GM23338 (cell line): ENCODE results near the gene DTX1. TPM values are rescaled to one million over a fixed set of nuclear protein-coding genes. Genes with fewer than 3 reads are reported as not detected.

ENCODE experiments used
- ATAC-seq: fragments of 200-7000 bp; cut with Tn5 transposase; 3 replicates; pipeline ENCODE4 v1.9.1; 2020
- DNase-seq: peaks from one replicate; pipeline ENCODE4 v3.0.0-alpha.2; 2015; ENCODE audit warnings: low spot score
- H2AFZ ChIP-seq: fragments of 200-600 bp; sonication (generic); 2 replicates; pipeline ENCODE4 v1.8.0; 2016; ENCODE audit warnings: antibody characterized with exemption, mild to moderate bottlenecking, moderate library complexity
- H3F3A ChIP-seq: fragments of 200-600 bp; sonication (generic); replicated peaks from 2 replicates; pipeline ENCODE4 v1.8.0; 2017; ENCODE audit warnings: antibody characterized with exemption, mixed run types, low read depth
- H3K27ac ChIP-seq: fragments of 200-600 bp; sonication (generic); 2 replicates; pipeline ENCODE4 v1.6.1; 2016; ENCODE audit warnings: low read depth
- H3K27me3 ChIP-seq: fragments of 200-600 bp; sonication (generic); 2 replicates; pipeline ENCODE4 v1.8.0; 2016; ENCODE audit warnings: mild to moderate bottlenecking, mixed run types, moderate library complexity; ENCODE audit not compliant: insufficient read depth
- H3K36me3 ChIP-seq: fragments of 200-600 bp; sonication (generic); 2 replicates; pipeline ENCODE4 v1.8.0; 2016; ENCODE audit warnings: mild to moderate bottlenecking; ENCODE audit not compliant: insufficient read depth
- H3K4me1 ChIP-seq: fragments of 200-600 bp; sonication (generic); 2 replicates; pipeline ENCODE4 v1.8.0; 2016; ENCODE audit warnings: mild to moderate bottlenecking, moderate library complexity; ENCODE audit not compliant: insufficient read depth
- H3K4me2 ChIP-seq: fragments of 200-600 bp; sonication (generic); 2 replicates; pipeline ENCODE4 v1.7.1; 2017; ENCODE audit warnings: mixed run types
- H3K4me3 ChIP-seq: fragments of 200-600 bp; sonication (generic); 2 replicates; pipeline ENCODE4 v1.6.1; 2016; ENCODE audit warnings: mixed run types
- H3K79me2 ChIP-seq: fragments of 200-600 bp; sonication (generic); replicated peaks from 2 replicates; pipeline ENCODE4 v1.8.0; 2017; ENCODE audit warnings: mild to moderate bottlenecking; ENCODE audit not compliant: insufficient read depth
- H3K9me2 ChIP-seq: fragments of 200-600 bp; sonication (generic); 2 replicates; pipeline ENCODE4 v1.8.0; 2017; ENCODE audit not compliant: insufficient read depth
- H4K20me1 ChIP-seq: fragments of 200-600 bp; sonication (generic); replicated peaks from 2 replicates; pipeline ENCODE4 v1.8.0; 2017; ENCODE audit warnings: mild to moderate bottlenecking; ENCODE audit not compliant: insufficient read depth
- H3K27ac Mint-ChIP-seq: 2 replicates; pipeline ENCODE4 v1.8.0; 2020; ENCODE audit warnings: inconsistent platforms, mild to moderate bottlenecking, moderate library complexity, mixed read lengths
- H3K27me3 Mint-ChIP-seq: 3 replicates; pipeline ENCODE4 v1.8.0; 2022; ENCODE audit warnings: low read depth, mild to moderate bottlenecking, moderate library complexity, mixed read lengths, inconsistent platforms; ENCODE audit not compliant: insufficient read depth, poor library complexity
- H3K36me3 Mint-ChIP-seq: 3 replicates; pipeline ENCODE4 v1.8.0; 2021; ENCODE audit warnings: low read depth, mild to moderate bottlenecking, inconsistent platforms, moderate library complexity, mixed read lengths
- H3K4me1 Mint-ChIP-seq: 3 replicates; pipeline ENCODE4 v1.8.0; 2020; ENCODE audit warnings: mild to moderate bottlenecking, inconsistent platforms, mixed read lengths
- H3K4me3 Mint-ChIP-seq: 3 replicates; pipeline ENCODE4 v1.8.0; 2021; ENCODE audit warnings: moderate library complexity, mild to moderate bottlenecking, inconsistent platforms, mixed read lengths
- H3K9me3 Mint-ChIP-seq: 3 replicates; pipeline ENCODE4 v1.8.0; 2020; ENCODE audit warnings: moderate library complexity, mild to moderate bottlenecking, inconsistent platforms, mixed read lengths
- CREB1 ChIP-seq: fragments of 250-450 bp; sonication (Bioruptor Pico); IDR thresholded peaks from 2 replicates; pipeline ENCODE4 v1.5.0; 2020; ENCODE audit warnings: low read depth, mild to moderate bottlenecking, moderate library complexity
- ETS1 ChIP-seq: IDR thresholded peaks from 2 replicates; pipeline ENCODE4 v1.6.1; 2016; ENCODE audit warnings: antibody characterized with exemption
- JUNB ChIP-seq: IDR thresholded peaks from one replicate; pipeline ENCODE4 v1.6.1; 2016; ENCODE audit warnings: antibody characterized with exemption; ENCODE audit not compliant: unreplicated experiment
- NANOG ChIP-seq: IDR thresholded peaks from 2 replicates; pipeline ENCODE4 v1.6.1; 2016; ENCODE audit warnings: antibody characterized with exemption, borderline replicate concordance
- REST ChIP-seq: IDR thresholded peaks from one replicate; pipeline ENCODE4 v1.6.1; 2018; ENCODE audit warnings: antibody characterized with exemption; ENCODE audit not compliant: unreplicated experiment
- ZNF331 ChIP-seq: fragments of 250-450 bp; sonication (Bioruptor Pico); IDR thresholded peaks from 2 replicates; pipeline ENCODE4 v1.5.0; 2020; ENCODE audit warnings: low read depth, mild to moderate bottlenecking, moderate library complexity
- polyA plus RNA-seq: library from polyadenylated mRNA; unstranded; fragments of >200 nt; fragmentation: Nextera tagmentation; extraction: Ambion mirVana; gene quantifications from 2 replicates; pipeline ENCODE4 v1.2.1, GENCODE V29; 2016
- total RNA-seq: library from RNA; depleted of rRNA; stranded (reverse); fragments of >200 nt; shearing (Covaris generic); gene quantifications from 2 replicates; pipeline ENCODE4 v1.2.3, GENCODE V29; 2014

The DTX1 gene
- total and polyA plus RNA-seq, 2 experiments from 2014 or later = 1.6 to 9.0 TPM

GRCh38 chr12:113061061-113061694 is 4.6 kb downstream of the DTX1 start:
- no peak for DNase-seq

GRCh38 chr12:113062502-113063395 is 6.2 kb downstream of the DTX1 start:
- peak; percentile 29 for ATAC-seq
- Histone ChIP-seq H3K4me1 (peaks cover 13% of the 10 kb centered on the region; the same call in 1 of the 2 replicates), H2AFZ (no peak overlapping the region), H3K36me3 (no peaks in the 10 kb centered on the region), H3K4me2 (no peak overlapping the region), H3K27me3 (0 out of 2 replicates have a peak, but pooled peaks cover 2% of the 10 kb centered on the region), H3K4me3 (no peak overlapping the region), H4K20me1 (no peaks in the 10 kb centered on the region; the same call in 1 of the 2 replicates), H3K79me2 (no peaks in the 10 kb centered on the region), H3K9me2 (no peaks in the 10 kb centered on the region), H3K27ac (no peak overlapping the region), H3F3A (0 out of 2 replicates have a peak, but pooled peaks cover 2% of the 10 kb centered on the region)
- Mint-ChIP-seq H3K27me3 (peaks cover 10% of the 10 kb centered on the region), H3K4me3 (no peak overlapping the region), H3K4me1 (peaks cover 31% of the 10 kb centered on the region), H3K36me3 (no peaks in the 10 kb centered on the region), H3K27ac (no peak overlapping the region), H3K9me3 (no peaks in the 10 kb centered on the region)
- DNase-seq = no peak
- TF ChIP-seq REST (no peak), CREB1 (CRISPR knock-in tag) (no peak), JUNB (no peak), ZNF331 (no peak)

More at GRCh38 chr12:113061061-113061694, 4.6 kb downstream of the DTX1 start:
- Histone ChIP-seq H3K79me2 (no peaks in the 10 kb centered on the region), H3K9me2 (no peaks in the 10 kb centered on the region), H3K27ac (no peak overlapping the region), H2AFZ (no peak overlapping the region), H4K20me1 (no peaks in the 10 kb centered on the region; the same call in 1 of the 2 replicates), H3K4me3 (no peak overlapping the region), H3K36me3 (no peaks in the 10 kb centered on the region), H3K4me2 (no peak overlapping the region), H3K4me1 (0 out of 2 replicates have a peak, but pooled peaks cover 5% of the 10 kb centered on the region), H3F3A (0 out of 2 replicates have a peak, but pooled peaks cover 5% of the 10 kb centered on the region), H3K27me3 (peaks cover 10% of the 10 kb centered on the region)
- no peaks in the 10 kb centered on the region for H3K9me3 Mint-ChIP-seq
- H3K36me3 Mint-ChIP-seq = no peaks in the 10 kb centered on the region
- no peak overlapping the region for H3K4me3 Mint-ChIP-seq
- H3K4me1 Mint-ChIP-seq = peaks cover 19% of the 10 kb centered on the region
- ATAC-seq = no peak
- H3K27me3 Mint-ChIP-seq = peaks cover 13% of the 10 kb centered on the region
- TF ChIP-seq NANOG (no peak), CREB1 (CRISPR knock-in tag) (no peak), JUNB (no peak), ETS1 (no peak), ZNF331 (no peak)
- no peak overlapping the region for H3K27ac Mint-ChIP-seq
